Measurements from ENCODE around the gene CFAP119.

- TF ChIP-seq CTCF (IDR thresholded peaks at IDR 0.05 in 2 of 3, conservative IDR thresholded peaks at IDR 0.05 in 1 of 3; ENCODE audit: insufficient read depth in 2 of 3, low read depth in 1 of 3, low read length in 3 of 3) (no peak), MECOM (CRISPR knock-in tag; IDR thresholded peaks at IDR 0.05) (no peak), SMC3 (conservative IDR thresholded peaks at IDR 0.05; ENCODE audit: insufficient read depth, low read depth, low read length) (no peak), C11orf30 (IDR thresholded peaks at IDR 0.05; ENCODE audit: low read depth) (no peak), JUN (IDR thresholded peaks at IDR 0.05; ENCODE audit: borderline replicate concordance, low read depth, low read length) (no peak), JUN (CRISPR knock-in tag; IDR thresholded peaks at IDR 0.05; ENCODE audit: borderline replicate concordance) (no peak), SIX5 (IDR thresholded peaks at IDR 0.05; ENCODE audit: borderline replicate concordance in 1 of 2, insufficient read depth in 1 of 2, low read depth in 1 of 2, low read length in 2 of 2) (no peak), ZNF609 (CRISPR knock-in tag; IDR thresholded peaks at IDR 0.05; ENCODE audit: borderline replicate concordance) (no peak), JUND (IDR thresholded peaks at IDR 0.05; ENCODE audit: borderline replicate concordance, low read depth, low read length) (no peak), JUND (tag; IDR thresholded peaks at IDR 0.05; ENCODE audit: borderline replicate concordance, low read depth, low read length) (no peak), MEIS2 (IDR thresholded peaks at IDR 0.05; ENCODE audit: partially characterized antibody) (no peak), RFX5 (IDR thresholded peaks at IDR 0.05; ENCODE audit: low read depth, low read length) (no peak), SREBF2 (CRISPR knock-in tag; IDR thresholded peaks at IDR 0.05) (no peak), HDAC2 (IDR thresholded peaks at IDR 0.05) (no peak), BCL6 (CRISPR knock-in tag; IDR thresholded peaks at IDR 0.05) (no peak)
Measured at GRCh38 chr16:30757316-30757715, 4.5 kb downstream of the CFAP119 start.

Measured in K562 (cell line).